Measurements from ENCODE around the gene SF3B5.

SF3B5 gene

GRCh38 chr6:144110210-144110609 lies 14.8 kb upstream of the SF3B5 start:
- no peaks in the 10 kb centered on the region for H3K27me3 ChIP-seq (ENCODE audit: insufficient read depth, poor library complexity, severe bottlenecking)
- no peak overlapping the region for H3K4me3 ChIP-seq (replicated peaks; ENCODE audit: insufficient read depth, low read length)
- H3K27ac ChIP-seq (replicated peaks) = no peak overlapping the region
- no peak for TF ChIP-seq SPI1 (IDR thresholded peaks at IDR 0.05; ENCODE audit: borderline replicate concordance, low read depth)
- no peak for DNase-seq (ENCODE audit: low read depth in 1 of 2, low spot score in 1 of 2)

- Histone ChIP-seq H3K4me3 (replicated peaks; ENCODE audit: insufficient read depth, low read length) (no peak overlapping the region), H3K27me3 (ENCODE audit: insufficient read depth, poor library complexity, severe bottlenecking) (no peaks in the 10 kb centered on the region), H3K27ac (replicated peaks) (no peak overlapping the region)
- DNase-seq (ENCODE audit: low read depth in 1 of 2, low spot score in 1 of 2) = no peak
- TF ChIP-seq SPI1 (IDR thresholded peaks at IDR 0.05; ENCODE audit: borderline replicate concordance, low read depth) = no peak
These were observed 10.8 kb upstream of the SF3B5 start for GRCh38 chr6:144106206-144106605.

DNA sequence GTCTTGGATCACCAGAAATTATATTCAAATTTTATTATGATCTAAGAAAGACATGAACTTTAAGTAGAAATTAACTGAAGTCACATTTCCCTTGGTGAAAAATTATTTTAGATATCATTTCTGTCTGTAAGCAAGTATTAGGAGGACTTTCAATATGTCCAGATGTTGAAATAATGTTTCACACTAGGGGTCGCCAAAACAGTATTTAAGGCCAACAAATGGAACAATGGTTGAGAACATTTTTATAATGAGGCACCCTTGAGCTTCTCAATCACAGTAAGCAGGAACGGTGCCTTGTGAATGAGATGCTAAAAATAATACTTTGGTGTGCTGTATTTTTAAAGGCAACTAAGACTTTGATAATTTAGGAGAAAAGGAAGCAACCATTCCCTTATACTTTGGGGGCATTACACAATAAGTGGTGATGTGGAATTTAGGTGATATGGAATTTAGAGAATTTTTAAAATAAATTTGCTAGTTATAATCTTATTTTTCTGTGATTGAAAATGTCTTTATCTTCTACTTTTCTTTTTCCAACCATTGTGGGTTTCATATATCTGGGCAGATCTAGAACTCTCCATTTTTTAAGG lies 9.6 kb upstream of the SF3B5 start:
- no peak for TF ChIP-seq SPI1 (IDR thresholded peaks at IDR 0.05; ENCODE audit: borderline replicate concordance, low read depth)
- TF ChIP-seq POLR2AphosphoS5 (IDR thresholded peaks at IDR 0.05; ENCODE audit: low read depth) = no peak
- TF ChIP-seq REST (IDR thresholded peaks at IDR 0.05; ENCODE audit: insufficient replicate concordance, low read depth) = no peak
- TF ChIP-seq CTCF (IDR thresholded peaks at IDR 0.05; ENCODE audit: insufficient read depth, low read length) = peak; percentile 18
- TF ChIP-seq GABPA (IDR thresholded peaks at IDR 0.05; ENCODE audit: low read depth) = no peak
- Histone ChIP-seq H3K4me3 (replicated peaks; ENCODE audit: insufficient read depth, low read length) (no peak overlapping the region), H3K27me3 (ENCODE audit: insufficient read depth, poor library complexity, severe bottlenecking) (no peaks in the 10 kb centered on the region), H3K27ac (replicated peaks) (no peak overlapping the region)
- DNase-seq (ENCODE audit: low read depth in 1 of 2, low spot score in 1 of 2) = peak in 1 of 2 experiments; percentile 70

GRCh38 chr6:144104488-144104887 lies 9.1 kb upstream of the SF3B5 start:
- Histone ChIP-seq H3K27ac (replicated peaks) (no peak overlapping the region), H3K27me3 (ENCODE audit: insufficient read depth, poor library complexity, severe bottlenecking) (no peaks in the 10 kb centered on the region), H3K4me3 (replicated peaks; ENCODE audit: insufficient read depth, low read length) (no peak overlapping the region)
- no peak for DNase-seq (ENCODE audit: low read depth in 1 of 2, low spot score in 1 of 2)
- TF ChIP-seq SPI1 (IDR thresholded peaks at IDR 0.05; ENCODE audit: borderline replicate concordance, low read depth) = no peak
- no peak for TF ChIP-seq CTCF (IDR thresholded peaks at IDR 0.05; ENCODE audit: insufficient read depth, low read length)
- no peak for TF ChIP-seq POLR2AphosphoS5 (IDR thresholded peaks at IDR 0.05; ENCODE audit: low read depth)
- no peak for TF ChIP-seq GABPA (IDR thresholded peaks at IDR 0.05; ENCODE audit: low read depth)
- TF ChIP-seq REST (IDR thresholded peaks at IDR 0.05; ENCODE audit: insufficient replicate concordance, low read depth) = no peak

DNA sequence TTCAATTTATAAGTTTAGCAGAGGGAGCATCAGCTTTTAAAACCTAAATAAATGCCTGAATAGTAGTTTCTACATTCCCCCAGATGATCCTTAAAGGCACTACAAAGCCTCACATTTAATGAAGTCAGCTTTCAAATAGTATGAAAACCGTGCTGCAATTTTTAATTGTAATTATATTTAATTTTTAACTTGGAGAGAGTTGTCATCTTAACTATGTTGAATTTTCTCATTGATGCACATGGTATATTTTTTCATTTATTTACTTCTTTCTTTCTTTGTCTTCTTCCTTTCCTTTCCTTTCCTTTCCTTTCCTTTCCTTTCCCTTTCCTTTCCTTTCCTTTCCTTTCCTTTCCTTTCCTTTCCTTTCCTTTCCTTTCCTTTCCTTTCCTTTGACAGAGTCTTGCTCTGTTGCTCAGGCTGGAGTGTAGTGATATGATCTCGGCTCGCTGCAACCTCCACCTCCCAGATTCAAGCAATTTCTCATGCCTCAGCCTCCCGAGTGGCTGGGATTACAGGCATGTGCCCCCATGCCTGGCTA lies 7.7 kb upstream of the SF3B5 start:
- Histone ChIP-seq H3K27ac (replicated peaks) (no peak overlapping the region), H3K27me3 (ENCODE audit: insufficient read depth, poor library complexity, severe bottlenecking) (no peaks in the 10 kb centered on the region), H3K4me3 (replicated peaks; ENCODE audit: insufficient read depth, low read length) (no peak overlapping the region)
- DNase-seq (ENCODE audit: low read depth in 1 of 2, low spot score in 1 of 2) = no peak
- no peak for TF ChIP-seq CTCF (IDR thresholded peaks at IDR 0.05; ENCODE audit: insufficient read depth, low read length)
- no peak for TF ChIP-seq POLR2AphosphoS5 (IDR thresholded peaks at IDR 0.05; ENCODE audit: low read depth)
- TF ChIP-seq GABPA (IDR thresholded peaks at IDR 0.05; ENCODE audit: low read depth) = no peak
- TF ChIP-seq REST (IDR thresholded peaks at IDR 0.05; ENCODE audit: insufficient replicate concordance, low read depth) = no peak
- TF ChIP-seq SPI1 (IDR thresholded peaks at IDR 0.05; ENCODE audit: borderline replicate concordance, low read depth) = no peak

All from HL-60 (cell line).